Measurements from ENCODE around the gene CHRNE. TPM values are rescaled to one million over a fixed set of nuclear protein-coding genes. Genes with fewer than 3 reads are reported as not detected.
A peak's percentile ranks its signal among the peaks of the same experiment; 100 is the strongest.
"Not testable (repeated sequence)": the region's sequence is repeated elsewhere in the genome, so short reads cannot be mapped to it uniquely, and the experiment has no call there.

CHRNE gene
- polyA plus RNA-seq, 2 of the 4 experiments (the other 2 are of a cell fraction): 0.10 to 0.13 TPM

- POLR2A ChIA-PET: interaction anchor here (0.5 kb wide), 1 partner anchor 32 kb away, joined by 6 read pairs; no protein-coding TSS in a partner anchor
- WGBS (ENCODE audit: missing lambda C conversion rate): 95% methylated on average over 18 of the region's 18 CpGs
- Histone ChIP-seq H3K27ac (no peak overlapping the region), H3K4me1 (no peaks in the 10 kb centered on the region), H3K4me2 (no peak overlapping the region), H3K9me3 (no peaks in the 10 kb centered on the region), H3K4me3 (no peak overlapping the region)
- TF ChIP-seq RAD21 (conservative IDR thresholded peaks at IDR 0.05 in 1 of 2, IDR thresholded peaks at IDR 0.05 in 1 of 2) (no peak), BCL3 (IDR thresholded peaks at IDR 0.05) (no peak), ATOH8 (CRISPR knock-in tag; IDR thresholded peaks at IDR 0.05; ENCODE audit: low read depth) (no peak), ZC3H11A (IDR thresholded peaks at IDR 0.05) (no peak), POLR2AphosphoS2 (conservative IDR thresholded peaks at IDR 0.05; ENCODE audit: low read length) (no peak), TFCP2L1 (CRISPR knock-in tag; IDR thresholded peaks at IDR 0.05) (no peak), KDM5A (IDR thresholded peaks at IDR 0.05) (no peak), ZSCAN20 (CRISPR knock-in tag; IDR thresholded peaks at IDR 0.05) (no peak), POLR2A (IDR thresholded peaks at IDR 0.05; ENCODE audit: low read length) (no peak), RFX5 (IDR thresholded peaks at IDR 0.05) (no peak), MAFK (IDR thresholded peaks at IDR 0.05; ENCODE audit: partially characterized antibody) (no peak), PBX3 (IDR thresholded peaks at IDR 0.05) (no peak), FOXS1 (CRISPR knock-in tag; IDR thresholded peaks at IDR 0.05) (no peak), TP53 (CRISPR knock-in tag; IDR thresholded peaks at IDR 0.05) (no peak), FOSB (CRISPR knock-in tag; IDR thresholded peaks at IDR 0.05) (no peak), CBX8 (IDR thresholded peaks at IDR 0.05) (no peak)
- CTCF ChIA-PET: interaction anchor here (0.9 to 2.4 kb wide), 4 partner anchors 11 to 133 kb away, joined by 3 to 8 read pairs (median 6); partner anchors contain the start of genes RNF167 and SLC25A11
- DNase-seq (ENCODE audit: low read depth in 1 of 2, low spot score in 1 of 2) (no peak), FAIRE-seq (no peak), ATAC-seq (no peak)
Measured at GRCh38 chr17:4928881-4929280, 26.0 kb upstream of the CHRNE start.

GRCh38 chr17:4926577-4927335 lies 23.9 kb upstream of the CHRNE start:
- DNase-seq (ENCODE audit: low read depth in 1 of 2, low spot score in 1 of 2); FAIRE-seq; ATAC-seq; H3K27ac ChIP-seq; H3K4me2 ChIP-seq; H3K4me3 ChIP-seq; H3K9me3 ChIP-seq; H3K4me1 ChIP-seq: not testable (repeated sequence)
- POLR2A ChIA-PET: interaction anchor here (2.0 kb wide), 1 partner anchor 14 kb away, joined by 7 read pairs; the partner anchor contains the start of genes RNF167 and SLC25A11
- TF ChIP-seq MAFK (IDR thresholded peaks at IDR 0.05; ENCODE audit: partially characterized antibody): peak; percentile 20
- CTCF ChIA-PET: interaction anchor here (1.0 to 2.1 kb wide), 6 partner anchors 10 to 445 kb away, joined by 3 to 7 read pairs (median 4); partner anchors contain the start of genes CAMTA2, CHRNE, RNF167 and SLC25A11
- WGBS (ENCODE audit: missing lambda C conversion rate): 94% methylated on average over 24 of the region's 24 CpGs

GRCh38 chr17:4921320-4921719 lies 18.4 kb upstream of the CHRNE start:
- H3K9me3 ChIP-seq: no peaks in the 10 kb centered on the region
- ATAC-seq (no peak), FAIRE-seq (no peak), DNase-seq (ENCODE audit: low read depth in 1 of 2, low spot score in 1 of 2) (no peak)
- no peak overlapping the region for H3K4me3 ChIP-seq
- POLR2A ChIA-PET: interaction anchor here (1.1 kb wide), 1 partner anchor 9 kb away, joined by 4 read pairs; no protein-coding TSS in a partner anchor
- 0 out of 3 replicates have a peak, but pooled peaks cover 4% of the 10 kb centered on the region for H3K4me1 ChIP-seq
- H3K27ac ChIP-seq: no peak overlapping the region
- WGBS (ENCODE audit: missing lambda C conversion rate): 95% methylated on average over 4 of the region's 4 CpGs
- no peak overlapping the region for H3K4me2 ChIP-seq
- CTCF ChIA-PET: interaction anchor here (0.6 to 1.9 kb wide), 5 partner anchors 10 to 140 kb away, joined by 3 to 5 read pairs (median 4); partner anchors contain the start of gene CAMTA2
- no peak for TF ChIP-seq PBX3 (IDR thresholded peaks at IDR 0.05)
- no peak for TF ChIP-seq HDAC2 (IDR thresholded peaks at IDR 0.05)
- TF ChIP-seq CBX2 (IDR thresholded peaks at IDR 0.05; ENCODE audit: borderline replicate concordance, low read depth): no peak
- no peak for TF ChIP-seq HEYL (CRISPR knock-in tag; IDR thresholded peaks at IDR 0.05)
- TF ChIP-seq KDM5A (IDR thresholded peaks at IDR 0.05): no peak
- TF ChIP-seq NFE2L2 (conservative IDR thresholded peaks at IDR 0.05; ENCODE audit: low read length): no peak
- TF ChIP-seq TFCP2L1 (CRISPR knock-in tag; IDR thresholded peaks at IDR 0.05): no peak
- TF ChIP-seq SREBF2 (IDR thresholded peaks at IDR 0.05): no peak
- no peak for TF ChIP-seq HOXA7 (CRISPR knock-in tag; IDR thresholded peaks at IDR 0.05)
- TF ChIP-seq EP300 (IDR thresholded peaks at IDR 0.05): no peak
- TF ChIP-seq RAD21 (conservative IDR thresholded peaks at IDR 0.05 in 1 of 2, IDR thresholded peaks at IDR 0.05 in 1 of 2): no peak
- TF ChIP-seq ESRRA (IDR thresholded peaks at IDR 0.05; ENCODE audit: borderline replicate concordance, low read length): no peak
- TF ChIP-seq NPAS2 (CRISPR knock-in tag; IDR thresholded peaks at IDR 0.05; ENCODE audit: borderline replicate concordance): no peak
- no peak for TF ChIP-seq MAX (IDR thresholded peaks at IDR 0.05)
- no peak for TF ChIP-seq RFX5 (IDR thresholded peaks at IDR 0.05)
- TF ChIP-seq ZFP36 (IDR thresholded peaks at IDR 0.05; ENCODE audit: borderline replicate concordance, partially characterized antibody): no peak
- no peak for TF ChIP-seq PHF8 (IDR thresholded peaks at IDR 0.05; ENCODE audit: borderline replicate concordance, low read depth)
- no peak for TF ChIP-seq JUNB (IDR thresholded peaks at IDR 0.05)
